ENCODE data around the gene LTN1. TPM values are rescaled to one million over a fixed set of nuclear protein-coding genes. Genes with fewer than 3 reads are reported as not detected.

LTN1 gene
- total RNA-seq, 2 experiments from 2014 or later = 26.7 to 28.0 TPM

GRCh38 chr21:29030909-29031308 is 38.2 kb upstream of the LTN1 start:
- ATAC-seq (no peak), DNase-seq (no peak)
- peaks cover 39% of the 10 kb centered on the region for H3K36me3 Mint-ChIP-seq (ENCODE audit: low read depth)
- H3K4me3 Mint-ChIP-seq = no peak overlapping the region
- H3K27me3 Mint-ChIP-seq = no peaks in the 10 kb centered on the region
- no peaks in the 10 kb centered on the region for H3K9me3 Mint-ChIP-seq
- CTCF ChIA-PET = no interaction called here
- no peak for TF ChIP-seq CTCF (IDR thresholded peaks at IDR 0.05)
- peaks cover 22% of the 10 kb centered on the region for H3K4me1 Mint-ChIP-seq (ENCODE audit: low read depth)
- POLR2A ChIA-PET = interaction anchor here (0.9 to 2.5 kb wide), 5 partner anchors 23 to 55 kb away, joined by 3 to 9 read pairs (median 3); no protein-coding TSS in a partner anchor
- H3K27ac Mint-ChIP-seq = peak overlapping the region; percentile 23
- intact Hi-C loops (cut with micrococcal nuclease) = no loop called here

- no peak overlapping the region for H3K27ac Mint-ChIP-seq
- POLR2A ChIA-PET = interaction anchor here (1.2 to 9.8 kb wide), 3 partner anchors 14 to 45 kb away, joined by 5 to 80 read pairs (median 9); partner anchors contain the start of gene CCT8
- ATAC-seq (no peak), DNase-seq (no peak)
- no peaks in the 10 kb centered on the region for H3K9me3 Mint-ChIP-seq
- no peak for TF ChIP-seq CTCF (IDR thresholded peaks at IDR 0.05)
- CTCF ChIA-PET = interaction anchor here (0.7 to 1.3 kb wide), 3 partner anchors 25 to 42 kb away, joined by 3 read pairs; no protein-coding TSS in a partner anchor
- intact Hi-C loops (cut with micrococcal nuclease) = no loop called here
- no peaks in the 10 kb centered on the region for H3K27me3 Mint-ChIP-seq
- H3K36me3 Mint-ChIP-seq (ENCODE audit: low read depth) = peaks cover 41% of the 10 kb centered on the region
- H3K4me3 Mint-ChIP-seq = no peak overlapping the region
- peaks cover 27% of the 10 kb centered on the region for H3K4me1 Mint-ChIP-seq (ENCODE audit: low read depth)
These were observed 36.8 kb upstream of the LTN1 start for GRCh38 chr21:29029524-29029923.

GRCh38 chr21:29025328-29025713 is 32.6 kb upstream of the LTN1 start:
- no peak for TF ChIP-seq CTCF (IDR thresholded peaks at IDR 0.05)
- Mint-ChIP-seq H3K9me3 (peaks cover 3% of the 10 kb centered on the region), H3K4me1 (ENCODE audit: low read depth) (peaks cover 52% of the 10 kb centered on the region), H3K27me3 (no peaks in the 10 kb centered on the region), H3K4me3 (peak overlapping the region; percentile 87), H3K36me3 (ENCODE audit: low read depth) (peaks cover 22% of the 10 kb centered on the region), H3K27ac (peak overlapping the region; percentile 96)
- ATAC-seq (no peak), DNase-seq (peak; percentile 29)
- ChIA-PET POLR2A (interaction anchor here (0.8 to 9.8 kb wide), 15 partner anchors 8 to 192 kb away, joined by 3 to 80 read pairs (median 4); partner anchors contain the start of genes CCT8 and LTN1), CTCF (interaction anchor here (1.0 to 1.9 kb wide), 3 partner anchors 31 to 49 kb away, joined by 3 to 4 read pairs (median 4); no protein-coding TSS in a partner anchor)
- intact Hi-C loops (cut with micrococcal nuclease) = loop anchor here (2.0 kb wide), 2 partner anchors 33 to 47 kb away; partner anchors contain the start of genes CCT8 and LTN1

- TF ChIP-seq CTCF (IDR thresholded peaks at IDR 0.05) = no peak
- H3K36me3 Mint-ChIP-seq (ENCODE audit: low read depth) = peaks cover 21% of the 10 kb centered on the region
- H3K27me3 Mint-ChIP-seq = no peaks in the 10 kb centered on the region
- ChIA-PET POLR2A (interaction anchor here (0.8 to 9.8 kb wide), 17 partner anchors 9 to 191 kb away, joined by 3 to 80 read pairs (median 4); partner anchors contain the start of genes CCT8 and LTN1), CTCF (interaction anchor here (0.7 to 1.9 kb wide), 5 partner anchors 22 to 50 kb away, joined by 3 to 4 read pairs (median 4); no protein-coding TSS in a partner anchor)
- DNase-seq (peak; percentile 95), ATAC-seq (peak; percentile 93)
- intact Hi-C loops (cut with micrococcal nuclease) = loop anchor here (2.0 kb wide), 2 partner anchors 32 to 48 kb away; partner anchors contain the start of genes CCT8 and LTN1
- H3K4me1 Mint-ChIP-seq (ENCODE audit: low read depth) = peaks cover 58% of the 10 kb centered on the region
- peak within 1 kb of the TSS; percentile 96 for H3K27ac Mint-ChIP-seq
- peak within 1 kb of the TSS; percentile 87 for H3K4me3 Mint-ChIP-seq
- H3K9me3 Mint-ChIP-seq = peaks cover 3% of the 10 kb centered on the region
These were observed 32.0 kb upstream of the LTN1 start, which contains the start of gene USP16 for GRCh38 chr21:29024474-29025327. Gene USP16 (plus strand): TSS chr21:29024668. CDS start chr21:29027914, 3,246 bp downstream.

Data from activated CD8-positive, alpha-beta T cell treated with anti-CD3 and anti-CD28 coated beads for 36 hours (primary cell).